AG09309 (cell line): Measurements from ENCODE around the gene SAG.

Experiments
- DNase-seq: peaks from one replicate; pipeline ENCODE4 v3.0.0-alpha.2; 2010; ENCODE audit warnings: low read depth
- H3K4me3 ChIP-seq: 2 replicates; pipeline ENCODE4 v1.5.1; 2011; ENCODE audit warnings: mild to moderate bottlenecking, low read depth, low read length, moderate library complexity; ENCODE audit not compliant: control insufficient read depth
- CTCF ChIP-seq: IDR thresholded peaks from 2 replicates; pipeline ENCODE4 v1.5.1; 2011; ENCODE audit warnings: mild to moderate bottlenecking, low read depth, low read length, inconsistent platforms; ENCODE audit not compliant: insufficient read depth, control insufficient read depth; ENCODE audit errors: missing control alignments

The SAG gene

GRCh38 chr2:233354971-233355574, 47.5 kb downstream of the SAG start:
- no peak for DNase-seq
- peak overlapping the region; percentile 69 for H3K4me3 ChIP-seq
- no peak for TF ChIP-seq CTCF

- DNase-seq: no peak
- no peak overlapping the region for H3K4me3 ChIP-seq
- no peak for TF ChIP-seq CTCF
Measured at GRCh38 chr2:233355916-233356315, 48.3 kb downstream of the SAG start.

- no peak overlapping the region for H3K4me3 ChIP-seq
- TF ChIP-seq CTCF: no peak
- DNase-seq: no peak
Measured at GRCh38 chr2:233356546-233357308, 49.1 kb downstream of the SAG start.

GRCh38 chr2:233358335-233358734, 50.7 kb downstream of the SAG start:
- no peak overlapping the region for H3K4me3 ChIP-seq
- DNase-seq: peak; percentile 16
- no peak for TF ChIP-seq CTCF

- TF ChIP-seq CTCF: no peak
- no peak overlapping the region for H3K4me3 ChIP-seq
- no peak for DNase-seq
Measured at GRCh38 chr2:233358947-233359346, 51.3 kb downstream of the SAG start.

GRCh38 chr2:233359823-233360222, 52.2 kb downstream of the SAG start:
- no peak for TF ChIP-seq CTCF
- H3K4me3 ChIP-seq: no peak overlapping the region
- DNase-seq: no peak
